Measurements from ENCODE around the gene FILIP1L. TPM values are rescaled to one million over a fixed set of nuclear protein-coding genes. Genes with fewer than 3 reads are reported as not detected.

Gene FILIP1L
- total and polyA plus RNA-seq, 5 donors, result 42.2 to 88.3 (median 56.4) TPM

GRCh38 chr3:99895703-99896441, 218.4 kb downstream of the FILIP1L start:
- Histone ChIP-seq H3K27me3 (ENCODE audit: control insufficient read depth, insufficient read depth) (no peaks in the 10 kb centered on the region), H3K4me1 (ENCODE audit: control insufficient read depth, insufficient read depth, low read length) (peaks cover 1% of the 10 kb centered on the region), H3K4me3 (ENCODE audit: low read length) (no peak overlapping the region), H3K27ac (ENCODE audit: low read length) (no peak overlapping the region), H3K9me3 (ENCODE audit: control insufficient read depth, low read length) (no peaks in the 10 kb centered on the region)
- 58% methylated on average over 2 of the region's 2 CpGs for WGBS
- ATAC-seq (peak; percentile 51 to 55), DNase-seq (no peak)
- intact Hi-C loops (cut with DNase I), result no loop called here

- intact Hi-C loops (cut with DNase I), result no loop called here
- peak in 1 of 2 donors; percentile 34 for ATAC-seq
- WGBS, result 88% methylated on average over 3 of the region's 3 CpGs
- no peak for DNase-seq
- H3K4me3 ChIP-seq (ENCODE audit: low read length), result no peak overlapping the region
- H3K27me3 ChIP-seq (ENCODE audit: control insufficient read depth, insufficient read depth), result no peaks in the 10 kb centered on the region
- H3K9me3 ChIP-seq (ENCODE audit: control insufficient read depth, low read length), result no peaks in the 10 kb centered on the region
- no peak overlapping the region for H3K27ac ChIP-seq (ENCODE audit: low read length)
- peaks cover 1% of the 10 kb centered on the region for H3K4me1 ChIP-seq (ENCODE audit: control insufficient read depth, insufficient read depth, low read length)
Observed at GRCh38 chr3:99895131-99895696, 219.1 kb downstream of the FILIP1L start.

- Histone ChIP-seq H3K27ac (ENCODE audit: low read length) (no peak overlapping the region), H3K4me3 (ENCODE audit: low read length) (no peak overlapping the region), H3K27me3 (ENCODE audit: control insufficient read depth, insufficient read depth) (no peaks in the 10 kb centered on the region), H3K9me3 (ENCODE audit: control insufficient read depth, low read length) (no peaks in the 10 kb centered on the region), H3K4me1 (ENCODE audit: control insufficient read depth, insufficient read depth, low read length) (peaks cover 1% of the 10 kb centered on the region)
- ATAC-seq (no peak), DNase-seq (no peak)
- intact Hi-C loops (cut with DNase I), result no loop called here
Observed at GRCh38 chr3:99892332-99892731, 222.0 kb downstream of the FILIP1L start.

GRCh38 chr3:99891610-99892285, 222.6 kb downstream of the FILIP1L start:
- 95% methylated on average over 2 of the region's 2 CpGs for WGBS
- intact Hi-C loops (cut with DNase I), result no loop called here
- Histone ChIP-seq H3K27ac (ENCODE audit: low read length) (no peak overlapping the region), H3K4me3 (ENCODE audit: low read length) (no peak overlapping the region), H3K9me3 (ENCODE audit: control insufficient read depth, low read length) (no peaks in the 10 kb centered on the region), H3K4me1 (ENCODE audit: control insufficient read depth, insufficient read depth, low read length) (peaks cover 1% of the 10 kb centered on the region), H3K27me3 (ENCODE audit: control insufficient read depth, insufficient read depth) (no peaks in the 10 kb centered on the region)
- no peak for ATAC-seq
- DNase-seq, result no peak

- no peak overlapping the region for H3K4me3 ChIP-seq (ENCODE audit: low read length)
- ATAC-seq (no peak), DNase-seq (no peak)
- no peak overlapping the region for H3K27ac ChIP-seq (ENCODE audit: low read length)
- intact Hi-C loops (cut with DNase I), result no loop called here
- H3K4me1 ChIP-seq (ENCODE audit: control insufficient read depth, insufficient read depth, low read length), result peaks cover 4% of the 10 kb centered on the region
- no peaks in the 10 kb centered on the region for H3K27me3 ChIP-seq (ENCODE audit: control insufficient read depth, insufficient read depth)
- no peaks in the 10 kb centered on the region for H3K9me3 ChIP-seq (ENCODE audit: control insufficient read depth, low read length)
- WGBS, result 94% methylated on average over 3 of the region's 3 CpGs
Observed at GRCh38 chr3:99885851-99886250, 228.4 kb downstream of the FILIP1L start.

DNA sequence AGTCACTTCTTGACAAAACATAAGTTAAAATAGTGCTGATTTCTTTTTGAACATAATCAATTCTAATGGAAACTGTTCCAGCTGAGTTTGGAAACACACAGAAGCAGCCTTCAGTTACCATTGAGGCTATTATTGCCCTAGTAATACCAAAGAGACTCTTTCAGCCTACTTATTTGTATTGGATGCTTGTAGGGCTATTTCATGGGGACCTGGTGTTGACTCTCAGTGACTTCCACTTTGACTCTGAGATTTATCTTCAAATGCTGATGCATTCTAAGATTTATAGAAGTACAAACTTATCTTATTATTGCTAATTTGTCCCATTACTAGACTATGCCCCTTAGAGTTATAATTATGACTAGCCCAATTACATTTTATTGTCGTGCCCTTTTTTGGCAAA, 229.2 kb downstream of the FILIP1L start:
- 97% methylated on average over 1 of the region's 1 CpG for WGBS
- Histone ChIP-seq H3K27me3 (ENCODE audit: control insufficient read depth, insufficient read depth) (no peaks in the 10 kb centered on the region), H3K4me3 (ENCODE audit: low read length) (no peak overlapping the region), H3K4me1 (ENCODE audit: control insufficient read depth, insufficient read depth, low read length) (peaks cover 5% of the 10 kb centered on the region), H3K9me3 (ENCODE audit: control insufficient read depth, low read length) (no peaks in the 10 kb centered on the region), H3K27ac (ENCODE audit: low read length) (no peak overlapping the region)
- intact Hi-C loops (cut with DNase I), result no loop called here
- no peak for DNase-seq
- no peak for ATAC-seq

DNA sequence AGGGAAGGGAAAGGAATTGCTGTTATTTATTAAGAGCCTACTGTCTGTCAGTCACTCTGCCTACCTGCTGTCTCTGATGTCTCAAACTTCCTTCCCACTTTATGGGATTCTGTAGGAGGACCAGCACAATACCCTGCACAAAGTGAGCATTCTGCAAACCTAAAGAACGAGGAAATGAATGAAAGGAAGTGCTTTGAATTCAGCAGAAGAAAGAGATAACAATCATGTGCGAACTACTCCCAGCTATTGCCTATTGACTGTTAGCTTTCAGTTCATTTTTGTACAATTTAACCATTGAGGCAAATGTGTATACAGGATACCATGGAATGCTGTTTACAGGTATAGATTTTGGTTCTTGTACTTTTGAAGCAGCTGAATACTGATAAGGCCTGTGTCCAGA, 229.8 kb downstream of the FILIP1L start:
- 39% methylated on average over 2 of the region's 2 CpGs for WGBS
- Histone ChIP-seq H3K4me3 (ENCODE audit: low read length) (no peak overlapping the region), H3K27me3 (ENCODE audit: control insufficient read depth, insufficient read depth) (no peaks in the 10 kb centered on the region), H3K27ac (ENCODE audit: low read length) (no peak overlapping the region), H3K4me1 (ENCODE audit: control insufficient read depth, insufficient read depth, low read length) (peaks cover 5% of the 10 kb centered on the region), H3K9me3 (ENCODE audit: control insufficient read depth, low read length) (no peaks in the 10 kb centered on the region)
- no peak for ATAC-seq
- intact Hi-C loops (cut with DNase I), result no loop called here
- DNase-seq, result no peak

DNA sequence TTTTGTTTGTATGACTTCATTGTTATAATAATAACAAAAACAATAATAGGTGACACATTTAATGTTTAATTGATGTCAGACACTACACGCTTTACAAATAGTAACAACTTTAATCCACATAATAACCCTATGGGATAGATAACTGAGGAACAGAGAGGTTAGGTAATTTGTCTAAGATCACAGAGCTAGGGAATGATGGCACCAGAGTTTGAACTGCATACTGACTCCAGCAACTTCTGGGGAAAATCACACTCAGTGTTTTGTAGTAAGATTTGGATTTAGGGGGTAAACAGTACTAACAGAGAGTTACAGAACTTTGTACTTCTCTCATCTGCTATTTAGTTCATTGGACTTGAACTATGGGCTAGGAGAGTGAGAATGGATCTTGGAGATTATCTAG, 230.6 kb downstream of the FILIP1L start:
- H3K4me3 ChIP-seq (ENCODE audit: low read length), result no peak overlapping the region
- intact Hi-C loops (cut with DNase I), result no loop called here
- no peak for DNase-seq
- ATAC-seq, result no peak
- H3K27ac ChIP-seq (ENCODE audit: low read length), result no peak overlapping the region
- peaks cover 5% of the 10 kb centered on the region for H3K4me1 ChIP-seq (ENCODE audit: control insufficient read depth, insufficient read depth, low read length)
- H3K27me3 ChIP-seq (ENCODE audit: control insufficient read depth, insufficient read depth), result no peaks in the 10 kb centered on the region
- no peaks in the 10 kb centered on the region for H3K9me3 ChIP-seq (ENCODE audit: control insufficient read depth, low read length)
- WGBS, result 98% methylated on average over 1 of the region's 1 CpG

GRCh38 chr3:99883138-99883461, 231.2 kb downstream of the FILIP1L start:
- H3K4me1 ChIP-seq (ENCODE audit: control insufficient read depth, insufficient read depth, low read length), result peaks cover 5% of the 10 kb centered on the region
- H3K27ac ChIP-seq (ENCODE audit: low read length), result no peak overlapping the region
- H3K9me3 ChIP-seq (ENCODE audit: control insufficient read depth, low read length), result no peaks in the 10 kb centered on the region
- ATAC-seq, result peak in 1 of 2 donors; percentile 45
- no peak for DNase-seq
- WGBS, result 53% methylated on average over 2 of the region's 2 CpGs
- no peaks in the 10 kb centered on the region for H3K27me3 ChIP-seq (ENCODE audit: control insufficient read depth, insufficient read depth)
- H3K4me3 ChIP-seq (ENCODE audit: low read length), result no peak overlapping the region
- intact Hi-C loops (cut with DNase I), result no loop called here

DNA sequence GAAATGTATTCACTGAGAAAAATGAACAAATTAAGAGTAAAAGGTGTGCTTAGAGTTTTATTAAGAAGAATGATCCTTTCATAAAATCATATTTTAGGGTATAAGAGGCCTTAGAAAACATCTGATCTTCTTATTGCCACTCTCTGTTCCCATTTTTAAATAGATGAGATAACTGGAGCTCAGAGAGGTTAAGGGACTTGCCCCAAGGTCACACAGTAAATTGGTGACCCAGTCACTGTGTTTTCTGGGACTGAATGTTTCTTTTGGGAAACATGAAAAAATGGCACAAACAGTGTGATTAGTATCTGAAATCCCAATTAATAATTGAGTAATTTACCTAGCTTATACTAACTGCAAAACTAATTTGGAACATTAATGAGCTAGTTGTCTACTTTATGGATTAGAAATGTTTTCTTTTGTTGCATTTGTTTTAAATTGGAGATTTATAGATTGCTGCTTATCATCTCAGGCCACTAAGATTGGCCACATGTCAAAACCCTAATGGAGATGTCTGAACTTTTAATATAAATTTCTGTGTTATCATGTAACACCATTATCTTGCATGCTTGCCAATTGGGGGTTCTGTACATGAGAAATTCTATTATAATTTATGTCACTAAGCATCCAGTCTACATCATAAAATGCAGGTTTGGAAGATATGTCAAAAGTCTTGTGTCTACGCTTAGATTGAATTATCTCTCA, 231.7 kb downstream of the FILIP1L start:
- Histone ChIP-seq H3K27ac (ENCODE audit: low read length) (no peak overlapping the region), H3K9me3 (ENCODE audit: control insufficient read depth, low read length) (no peaks in the 10 kb centered on the region), H3K4me3 (ENCODE audit: low read length) (no peak overlapping the region), H3K4me1 (ENCODE audit: control insufficient read depth, insufficient read depth, low read length) (peaks cover 5% of the 10 kb centered on the region), H3K27me3 (ENCODE audit: control insufficient read depth, insufficient read depth) (no peaks in the 10 kb centered on the region)
- DNase-seq, result no peak
- ATAC-seq, result no peak
- 74% methylated on average over 1 of the region's 1 CpG for WGBS
- intact Hi-C loops (cut with DNase I), result no loop called here

DNA sequence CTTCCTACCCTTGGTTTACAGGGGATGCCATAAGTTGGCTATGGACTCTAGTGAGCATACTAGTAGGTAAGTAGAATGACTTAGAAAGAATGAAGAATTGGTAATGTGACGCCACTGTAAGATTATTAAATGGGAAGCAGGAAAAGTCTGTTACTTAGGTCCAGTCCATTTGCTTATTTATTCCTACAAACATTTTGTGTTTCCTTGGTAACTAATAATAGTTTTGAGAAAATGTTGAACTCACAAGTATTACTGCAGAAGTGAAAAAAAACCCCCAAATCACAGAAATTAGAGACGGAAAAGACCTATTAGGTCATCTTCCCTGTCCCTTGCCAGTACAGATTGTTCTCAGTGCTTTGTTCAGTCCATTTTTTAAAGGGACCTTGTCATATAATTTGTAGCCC, 233.2 kb downstream of the FILIP1L start:
- peaks cover 5% of the 10 kb centered on the region for H3K4me1 ChIP-seq (ENCODE audit: control insufficient read depth, insufficient read depth, low read length)
- no peaks in the 10 kb centered on the region for H3K27me3 ChIP-seq (ENCODE audit: control insufficient read depth, insufficient read depth)
- peak overlapping the region; percentile 98 for H3K27ac ChIP-seq (ENCODE audit: low read length)
- DNase-seq, result no peak
- no peaks in the 10 kb centered on the region for H3K9me3 ChIP-seq (ENCODE audit: control insufficient read depth, low read length)
- intact Hi-C loops (cut with DNase I), result no loop called here
- 30% methylated on average over 2 of the region's 2 CpGs for WGBS
- no peak overlapping the region for H3K4me3 ChIP-seq (ENCODE audit: low read length)
- peak; percentile 73 to 74 for ATAC-seq
